Retinal pigment epithelial cell (primary cell): Measurements from ENCODE around the gene SLC5A8.

ENCODE experiments used
- DNase-seq: peaks from one replicate; pipeline ENCODE4 v3.0.0-alpha.2; 2010; ENCODE audit warnings: low read depth
- H3K4me3 ChIP-seq: 2 replicates; pipeline ENCODE4 v1.5.1; 2011; ENCODE audit warnings: mild to moderate bottlenecking, low read length, control low read depth, moderate library complexity
- CTCF ChIP-seq: conservative IDR thresholded peaks from 2 replicates; pipeline ENCODE4 v1.5.1; 2011; ENCODE audit warnings: low read depth, low read length, control low read depth, inconsistent platforms

Gene SLC5A8

GRCh38 chr12:101209319-101210302 is at the start of gene SLC5A8:
TSS of gene SLC5A8 (minus strand) at chr12:101210238. CDS start at chr12:101209848, 390 bp downstream.
- peak within 1 kb of the TSS; percentile 25 for H3K4me3 ChIP-seq
- no peak for TF ChIP-seq CTCF
- DNase-seq, result no peak

- no peak for TF ChIP-seq CTCF
Observed at GRCh38 chr12:101257357-101257756, 47.3 kb upstream of the SLC5A8 start.

GRCh38 chr12:101256266-101256665 is 46.2 kb upstream of the SLC5A8 start:
- H3K4me3 ChIP-seq, result no peak overlapping the region
- no peak for DNase-seq
- TF ChIP-seq CTCF, result no peak

More at GRCh38 chr12:101257357-101257756, 47.3 kb upstream of the SLC5A8 start:
- H3K4me3 ChIP-seq, result no peak overlapping the region
- DNase-seq, result no peak

- DNase-seq, result no peak
- no peak overlapping the region for H3K4me3 ChIP-seq
Observed at GRCh38 chr12:101243616-101244015, 33.6 kb upstream of the SLC5A8 start.

GRCh38 chr12:101243074-101243473 is 33.0 kb upstream of the SLC5A8 start:
- H3K4me3 ChIP-seq, result no peak overlapping the region
- no peak for TF ChIP-seq CTCF
- no peak for DNase-seq

More at GRCh38 chr12:101243616-101244015, 33.6 kb upstream of the SLC5A8 start:
- no peak for TF ChIP-seq CTCF

- TF ChIP-seq CTCF, result no peak
- DNase-seq, result no peak
- H3K4me3 ChIP-seq, result no peak overlapping the region
Observed at GRCh38 chr12:101238800-101239329, 28.8 kb upstream of the SLC5A8 start.

- no peak overlapping the region for H3K4me3 ChIP-seq
- no peak for TF ChIP-seq CTCF
- no peak for DNase-seq
Observed at GRCh38 chr12:101238306-101238705, 28.3 kb upstream of the SLC5A8 start.
